HG03439 (cell line): ENCODE data around the gene PPP2R5A.
"Not testable (repeated sequence)": the region's sequence is repeated elsewhere in the genome, so short reads cannot be mapped to it uniquely, and the experiment has no call there.

Experiments
- ATAC-seq: cut with Tn5 transposase; IDR thresholded peaks from one replicate; pipeline ENCODE4 v1.9.1; 2021; ENCODE audit warnings: mild to moderate bottlenecking, moderate library complexity; ENCODE audit not compliant: unreplicated experiment

Gene PPP2R5A

GRCh38 chr1:212294983-212295382 lies 9.8 kb downstream of the PPP2R5A start:
- no peak for ATAC-seq

GRCh38 chr1:212295579-212295978 lies 10.4 kb downstream of the PPP2R5A start:
- ATAC-seq = no peak

GRCh38 chr1:212297338-212297737 lies 12.1 kb downstream of the PPP2R5A start:
- no peak for ATAC-seq

GRCh38 chr1:212301580-212301979 lies 16.4 kb downstream of the PPP2R5A start:
- no peak for ATAC-seq

GRCh38 chr1:212302745-212303383 lies 17.7 kb downstream of the PPP2R5A start:
- ATAC-seq = no peak

GRCh38 chr1:212305342-212305741 lies 20.1 kb downstream of the PPP2R5A start:
- ATAC-seq = no peak

GRCh38 chr1:212305984-212306452 lies 20.8 kb downstream of the PPP2R5A start:
- not testable (repeated sequence) for ATAC-seq

- ATAC-seq = no peak
These were observed 24.8 kb downstream of the PPP2R5A start for GRCh38 chr1:212309967-212310366.

GRCh38 chr1:212310383-212310782 lies 25.2 kb downstream of the PPP2R5A start:
- ATAC-seq = no peak

GRCh38 chr1:212311836-212312497 lies 26.8 kb downstream of the PPP2R5A start:
- no peak for ATAC-seq

GRCh38 chr1:212313616-212314015 lies 28.4 kb downstream of the PPP2R5A start:
- no peak for ATAC-seq

- ATAC-seq = no peak
These were observed 30.0 kb downstream of the PPP2R5A start for GRCh38 chr1:212315184-212315583.

- ATAC-seq = no peak
These were observed 30.7 kb downstream of the PPP2R5A start for GRCh38 chr1:212315907-212316306.

GRCh38 chr1:212317916-212318315 lies 32.7 kb downstream of the PPP2R5A start:
- no peak for ATAC-seq

- ATAC-seq = not testable (repeated sequence)
These were observed 35.8 kb downstream of the PPP2R5A start for GRCh38 chr1:212321031-212321430.

- no peak for ATAC-seq
These were observed 37.9 kb downstream of the PPP2R5A start for GRCh38 chr1:212323066-212323465.

GRCh38 chr1:212326541-212326940 lies 41.3 kb downstream of the PPP2R5A start:
- no peak for ATAC-seq

- ATAC-seq = no peak
These were observed 43.0 kb downstream of the PPP2R5A start for GRCh38 chr1:212328248-212328647.

GRCh38 chr1:212329105-212329504 lies 43.9 kb downstream of the PPP2R5A start:
- ATAC-seq = no peak

GRCh38 chr1:212341090-212341489 lies 55.9 kb downstream of the PPP2R5A start:
- no peak for ATAC-seq

- ATAC-seq = no peak
These were observed 59.7 kb downstream of the PPP2R5A start for GRCh38 chr1:212344905-212345304.

GRCh38 chr1:212346601-212347000 lies 61.4 kb downstream of the PPP2R5A start:
- no peak for ATAC-seq
